Gastroesophageal sphincter (tissue), 4 donors: ENCODE results near the gene RBM48. TPM values are rescaled to one million over a fixed set of nuclear protein-coding genes. Genes with fewer than 3 reads are reported as not detected.
"Not testable (repeated sequence)": the region's sequence is repeated elsewhere in the genome, so short reads cannot be mapped to it uniquely, and the experiment has no call there.

Experiments
- ATAC-seq: fragments of 150-250 bp; one replicate; pipeline ENCODE4 v1.9.1; 2016; ENCODE audit warnings: mild to moderate bottlenecking, moderate library complexity
- H3K27ac ChIP-seq, 4 donors: fragments of 200-600 bp; sonication (generic) in 3 of 4; 1 replicate in 3 of 4; 2 replicates in 1 of 4; pipeline ENCODE4 v1.5.1; 2016 to 2019
- H3K27me3 ChIP-seq: fragments of 200-600 bp; sonication (generic); one replicate; pipeline ENCODE4 v1.5.1; 2019
- H3K36me3 ChIP-seq, 2 donors: fragments of 200-600 bp; sonication (generic); one replicate each; pipeline ENCODE4 v1.5.1; 2019; ENCODE audit warnings: control low read depth in 1 of 2
- H3K4me1 ChIP-seq, 3 donors: fragments of 200-600 bp; sonication (generic); 1 replicate in 2 of 3; 2 replicates in 1 of 3; pipeline ENCODE4 v1.5.1; 2016 to 2019; ENCODE audit warnings: control low read depth in 2 of 3
- H3K4me3 ChIP-seq, 2 donors: fragments of 200-600 bp; sonication (generic); one replicate each; pipeline ENCODE4 v1.5.1; 2019; ENCODE audit warnings: mild to moderate bottlenecking in 1 of 2, moderate library complexity in 1 of 2
- H3K9me3 ChIP-seq, 3 donors: fragments of 200-600 bp; sonication (generic); one replicate each; pipeline ENCODE4 v1.5.1; 2017 to 2019; ENCODE audit warnings: control low read depth in 2 of 3
- EP300 ChIP-seq: sonication (generic); formaldehyde crosslinking; IDR thresholded peaks from one replicate; pipeline ENCODE4 v1.6.1; 2017; ENCODE audit warnings: antibody characterized with exemption, mild to moderate bottlenecking
- POLR2A ChIP-seq, 2 donors: fragments of 450-650 bp; IDR thresholded peaks; one replicate each; pipeline ENCODE4 v1.6.1; 2017; ENCODE audit warnings: antibody characterized with exemption in 2 of 2, mild to moderate bottlenecking in 2 of 2, moderate library complexity in 1 of 2
- POLR2AphosphoS5 ChIP-seq: sonication (generic); formaldehyde crosslinking; IDR thresholded peaks from one replicate; pipeline ENCODE4 v1.6.1; 2017; ENCODE audit warnings: antibody characterized with exemption
- WGBS, 2 donors: methylation state at CpG; one replicate each; pipeline ENCODE4 v1.1.5; 2018; ENCODE audit warnings: low coverage in 1 of 2; 5-methylcytosine and 5-hydroxymethylcytosine counted together
- total RNA-seq, 4 donors: library from RNA; depleted of rRNA; stranded (reverse); fragments of >200 nt; gene quantifications; one replicate each; pipeline ENCODE4 v1.1.0, GENCODE V29; 2016
- TF ChIP-seq, protein P1 (sequence below), 4 experiments: fragments of 200-600 bp in 2 of 4; fragments of 450-650 bp in 2 of 4; sonication (generic) in 1 of 4; IDR thresholded peaks; one replicate each; pipeline ENCODE4 v1.5.1; 2017 to 2019; ENCODE audit warnings: antibody characterized with exemption in 4 of 4, mild to moderate bottlenecking in 2 of 4, moderate library complexity in 2 of 4

RBM48 gene
- total RNA-seq, result 10 to 100 TPM in 2 of 4 donors, 1 to 10 TPM in 2; 6.6 to 19.6 (median 10.8) TPM

GRCh38 chr7:92528188-92528957, at the start of gene RBM48, which contains the start of gene PEX1:
Gene RBM48 (plus strand): TSS chr7:92528795. CDS start chr7:92528814, 19 bp downstream.
Gene PEX1 (minus strand): TSS chr7:92528520. CDS start chr7:92528435, 85 bp downstream.
- H3K4me3 ChIP-seq, result peak within 1 kb of the TSS; percentile 68 to 93
- 0% methylated on average over 13 of the region's 79 CpGs; no CpG with 5 or more reads in 1 of the 2 donors for WGBS, 2 donors
- TF ChIP-seq EP300, result no peak
- TF ChIP-seq, protein P1, sequence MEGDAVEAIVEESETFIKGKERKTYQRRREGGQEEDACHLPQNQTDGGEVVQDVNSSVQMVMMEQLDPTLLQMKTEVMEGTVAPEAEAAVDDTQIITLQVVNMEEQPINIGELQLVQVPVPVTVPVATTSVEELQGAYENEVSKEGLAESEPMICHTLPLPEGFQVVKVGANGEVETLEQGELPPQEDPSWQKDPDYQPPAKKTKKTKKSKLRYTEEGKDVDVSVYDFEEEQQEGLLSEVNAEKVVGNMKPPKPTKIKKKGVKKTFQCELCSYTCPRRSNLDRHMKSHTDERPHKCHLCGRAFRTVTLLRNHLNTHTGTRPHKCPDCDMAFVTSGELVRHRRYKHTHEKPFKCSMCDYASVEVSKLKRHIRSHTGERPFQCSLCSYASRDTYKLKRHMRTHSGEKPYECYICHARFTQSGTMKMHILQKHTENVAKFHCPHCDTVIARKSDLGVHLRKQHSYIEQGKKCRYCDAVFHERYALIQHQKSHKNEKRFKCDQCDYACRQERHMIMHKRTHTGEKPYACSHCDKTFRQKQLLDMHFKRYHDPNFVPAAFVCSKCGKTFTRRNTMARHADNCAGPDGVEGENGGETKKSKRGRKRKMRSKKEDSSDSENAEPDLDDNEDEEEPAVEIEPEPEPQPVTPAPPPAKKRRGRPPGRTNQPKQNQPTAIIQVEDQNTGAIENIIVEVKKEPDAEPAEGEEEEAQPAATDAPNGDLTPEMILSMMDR (IDR thresholded peaks at IDR 0.05), result peak in 1 of 4 experiments; percentile 72
- peak; percentile 83 for TF ChIP-seq POLR2AphosphoS5
- peak; percentile 6 to 12 for TF ChIP-seq POLR2A (IDR thresholded peaks at IDR 0.05)
- no peaks in the 10 kb centered on the region for H3K9me3 ChIP-seq
- peak within 1 kb of the TSS; percentile 48 to 89 (median 82) for H3K27ac ChIP-seq
- peaks cover 0 to 45% (median 11%) of the 10 kb centered on the region in 3 donors for H3K4me1 ChIP-seq
- H3K27me3 ChIP-seq, result no peaks in the 10 kb centered on the region
- peaks cover 2 to 38% of the 10 kb centered on the region in 2 donors for H3K36me3 ChIP-seq
- ATAC-seq, result peak; percentile 100

DNA sequence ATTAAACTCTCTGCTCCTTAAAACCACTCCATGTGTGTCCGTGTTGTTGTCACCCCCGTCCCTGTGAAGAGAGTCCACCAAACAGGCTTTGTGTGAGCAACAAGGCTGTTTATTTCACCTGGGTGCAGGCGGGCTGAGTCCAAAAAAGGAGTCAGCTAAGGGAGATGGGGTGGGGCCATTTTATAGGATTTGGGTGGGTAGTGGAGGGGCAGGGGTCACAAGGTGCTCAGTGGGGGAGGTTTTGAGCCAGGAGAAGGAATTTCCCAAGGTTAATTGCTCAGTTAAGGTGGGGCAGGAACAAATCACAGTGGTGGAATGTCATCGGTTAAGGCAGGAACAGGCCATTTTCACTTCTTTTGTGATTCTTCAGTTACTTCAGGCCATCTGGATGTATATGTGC, 49.4 kb upstream of the RBM48 start:
- not testable (repeated sequence) for H3K4me1 ChIP-seq, ATAC-seq, H3K27ac ChIP-seq, H3K27me3 ChIP-seq, H3K4me3 ChIP-seq, H3K9me3 ChIP-seq
- H3K36me3 ChIP-seq, result peaks cover 0 to 56% of the 10 kb centered on the region in 2 donors
- WGBS, 2 donors, result 100% methylated on average over 1 of the region's 4 CpGs

GRCh38 chr7:92483624-92484023, 45.0 kb upstream of the RBM48 start:
- H3K9me3 ChIP-seq, H3K27me3 ChIP-seq, H3K4me1 ChIP-seq, H3K27ac ChIP-seq, ATAC-seq, H3K4me3 ChIP-seq: not testable (repeated sequence)
- WGBS, 2 donors, result 68 to 72% methylated on average over 6 of the region's 6 CpGs
- H3K36me3 ChIP-seq, result peaks cover 0 to 60% of the 10 kb centered on the region in 2 donors

DNA sequence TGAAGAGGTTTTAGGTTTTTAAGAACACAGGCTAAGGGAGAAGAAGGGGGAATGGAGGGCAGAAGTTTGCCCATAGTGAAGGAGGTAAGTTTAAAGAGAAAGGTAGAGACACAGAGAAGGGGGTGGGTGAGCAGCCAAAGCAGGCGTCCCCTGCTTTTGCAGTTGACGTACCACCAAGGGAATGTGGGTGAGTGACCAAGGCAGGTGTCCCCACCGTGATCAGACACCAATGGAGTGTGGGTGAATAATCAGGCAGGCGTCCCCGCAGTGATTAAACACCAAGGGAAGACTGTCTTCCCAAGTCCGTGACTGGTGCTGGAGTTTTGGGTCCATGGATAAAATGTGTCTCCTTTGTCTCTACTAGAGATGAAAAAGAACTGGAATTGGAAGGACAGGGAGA, 44.4 kb upstream of the RBM48 start:
- 91 to 96% methylated on average over 6 of the region's 6 CpGs for WGBS, 2 donors

DNA sequence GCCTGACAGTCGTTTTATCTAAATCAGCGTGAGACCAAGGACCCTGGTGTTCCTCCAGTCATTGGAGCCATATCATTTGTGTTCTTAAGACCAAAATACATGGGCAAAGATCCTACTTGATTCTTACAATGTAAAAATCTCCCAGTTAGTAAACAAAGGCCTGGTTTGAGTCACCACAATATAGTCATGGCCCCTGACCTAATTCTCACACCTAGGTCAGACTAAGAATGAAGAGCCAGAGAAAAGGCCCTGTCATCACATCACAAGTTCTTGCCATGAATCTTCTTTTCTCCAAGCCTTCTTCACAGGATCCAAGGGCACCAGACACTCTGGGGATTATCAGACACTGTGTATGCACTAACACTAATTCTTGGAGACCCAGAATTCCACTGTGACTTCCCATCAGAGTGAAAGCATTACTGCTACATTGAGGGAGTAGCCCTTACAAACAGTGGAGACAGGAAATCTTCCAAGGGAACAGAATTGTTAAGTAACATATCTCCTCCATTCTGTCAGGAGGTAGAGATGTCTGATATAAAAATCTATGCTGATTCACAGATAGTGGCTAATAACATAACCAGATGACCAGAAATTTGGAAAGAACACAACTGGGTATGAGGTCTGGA, 43.2 kb upstream of the RBM48 start:
- H3K27me3 ChIP-seq, result no peaks in the 10 kb centered on the region
- no peaks in the 10 kb centered on the region for H3K4me1 ChIP-seq
- no peak for ATAC-seq
- TF ChIP-seq POLR2A (IDR thresholded peaks at IDR 0.05) (no peak), POLR2AphosphoS5 (no peak), EP300 (no peak)
- TF ChIP-seq, protein P1 (IDR thresholded peaks at IDR 0.05), result no peak
- H3K36me3 ChIP-seq, result peaks cover 2 to 76% of the 10 kb centered on the region in 2 donors
- H3K27ac ChIP-seq, result no peak overlapping the region
- 86 to 89% methylated on average over 2 of the region's 2 CpGs for WGBS, 2 donors
- no peak overlapping the region for H3K4me3 ChIP-seq
- no peaks in the 10 kb centered on the region for H3K9me3 ChIP-seq

More for the DNA sequence above, 44.4 kb upstream of the RBM48 start:
- ATAC-seq, H3K4me3 ChIP-seq, H3K27ac ChIP-seq, H3K4me1 ChIP-seq, H3K27me3 ChIP-seq, H3K9me3 ChIP-seq: not testable (repeated sequence)
- H3K36me3 ChIP-seq, result peaks cover 0 to 64% of the 10 kb centered on the region in 2 donors

- no peaks in the 10 kb centered on the region for H3K27me3 ChIP-seq
- H3K36me3 ChIP-seq, result peaks cover 2 to 82% of the 10 kb centered on the region in 2 donors
- TF ChIP-seq EP300, result no peak
- TF ChIP-seq, protein P1 (IDR thresholded peaks at IDR 0.05), result no peak
- no peak for TF ChIP-seq POLR2A (IDR thresholded peaks at IDR 0.05)
- TF ChIP-seq POLR2AphosphoS5, result no peak
- H3K4me3 ChIP-seq, result no peak overlapping the region
- H3K27ac ChIP-seq, result no peak overlapping the region
- no peaks in the 10 kb centered on the region for H3K4me1 ChIP-seq
- 88 to 90% methylated on average over 2 of the region's 2 CpGs for WGBS, 2 donors
- H3K9me3 ChIP-seq, result no peaks in the 10 kb centered on the region
- ATAC-seq, result no peak
Observed at GRCh38 chr7:92485974-92486373, 42.6 kb upstream of the RBM48 start.
